Measurements from ENCODE around the gene MAP1LC3B.
A peak's percentile ranks its signal among the peaks of the same experiment; 100 is the strongest.

Gene MAP1LC3B

DNA sequence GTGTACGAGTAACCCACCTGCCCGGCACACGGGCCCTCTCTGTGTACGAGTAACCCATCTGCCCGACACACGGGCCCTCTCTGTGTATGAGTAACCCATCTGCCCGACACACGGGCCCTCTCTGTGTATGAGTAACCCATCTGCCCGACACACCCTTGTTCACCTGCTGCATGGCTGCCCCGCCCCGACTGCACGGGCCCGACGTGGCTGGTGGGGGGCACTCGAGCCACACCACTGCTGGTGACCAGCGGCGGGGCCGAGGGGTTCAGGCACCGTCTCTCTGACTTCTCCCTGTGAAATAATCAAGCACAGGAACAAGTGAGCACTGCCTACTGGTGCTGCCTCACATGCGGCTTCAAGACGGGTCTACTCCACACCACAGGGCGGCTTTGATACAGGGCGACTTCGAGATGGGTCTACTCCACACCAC, 22.1 kb downstream of the MAP1LC3B start:
- TF ChIP-seq, protein P1, sequence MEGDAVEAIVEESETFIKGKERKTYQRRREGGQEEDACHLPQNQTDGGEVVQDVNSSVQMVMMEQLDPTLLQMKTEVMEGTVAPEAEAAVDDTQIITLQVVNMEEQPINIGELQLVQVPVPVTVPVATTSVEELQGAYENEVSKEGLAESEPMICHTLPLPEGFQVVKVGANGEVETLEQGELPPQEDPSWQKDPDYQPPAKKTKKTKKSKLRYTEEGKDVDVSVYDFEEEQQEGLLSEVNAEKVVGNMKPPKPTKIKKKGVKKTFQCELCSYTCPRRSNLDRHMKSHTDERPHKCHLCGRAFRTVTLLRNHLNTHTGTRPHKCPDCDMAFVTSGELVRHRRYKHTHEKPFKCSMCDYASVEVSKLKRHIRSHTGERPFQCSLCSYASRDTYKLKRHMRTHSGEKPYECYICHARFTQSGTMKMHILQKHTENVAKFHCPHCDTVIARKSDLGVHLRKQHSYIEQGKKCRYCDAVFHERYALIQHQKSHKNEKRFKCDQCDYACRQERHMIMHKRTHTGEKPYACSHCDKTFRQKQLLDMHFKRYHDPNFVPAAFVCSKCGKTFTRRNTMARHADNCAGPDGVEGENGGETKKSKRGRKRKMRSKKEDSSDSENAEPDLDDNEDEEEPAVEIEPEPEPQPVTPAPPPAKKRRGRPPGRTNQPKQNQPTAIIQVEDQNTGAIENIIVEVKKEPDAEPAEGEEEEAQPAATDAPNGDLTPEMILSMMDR (conservative IDR thresholded peaks at IDR 0.05), result no peak

DNA sequence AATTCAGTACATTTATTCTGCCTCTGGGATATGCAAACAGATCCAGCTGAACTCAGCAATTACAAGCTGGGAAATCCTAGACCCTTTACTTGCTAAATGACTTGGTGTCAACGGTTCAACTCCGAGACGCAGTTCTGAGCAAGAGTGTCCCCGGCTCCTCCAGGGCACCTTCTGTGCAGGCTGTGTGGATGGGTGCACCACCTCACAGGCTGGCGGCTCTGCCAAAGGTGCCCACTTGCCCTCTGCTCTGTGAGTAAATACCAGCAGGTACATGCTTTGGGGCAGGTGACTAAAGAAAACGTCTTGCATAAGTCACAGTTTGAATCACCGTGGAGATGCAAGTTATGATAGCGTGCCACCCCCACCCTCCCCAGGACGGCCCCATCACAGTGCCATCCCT, 23.3 kb downstream of the MAP1LC3B start:
- TF ChIP-seq, protein P1 (conservative IDR thresholded peaks at IDR 0.05), result no peak

More for the DNA sequence above, 22.1 kb downstream of the MAP1LC3B start:
- no peak overlapping the region for H3K27ac ChIP-seq

DNA sequence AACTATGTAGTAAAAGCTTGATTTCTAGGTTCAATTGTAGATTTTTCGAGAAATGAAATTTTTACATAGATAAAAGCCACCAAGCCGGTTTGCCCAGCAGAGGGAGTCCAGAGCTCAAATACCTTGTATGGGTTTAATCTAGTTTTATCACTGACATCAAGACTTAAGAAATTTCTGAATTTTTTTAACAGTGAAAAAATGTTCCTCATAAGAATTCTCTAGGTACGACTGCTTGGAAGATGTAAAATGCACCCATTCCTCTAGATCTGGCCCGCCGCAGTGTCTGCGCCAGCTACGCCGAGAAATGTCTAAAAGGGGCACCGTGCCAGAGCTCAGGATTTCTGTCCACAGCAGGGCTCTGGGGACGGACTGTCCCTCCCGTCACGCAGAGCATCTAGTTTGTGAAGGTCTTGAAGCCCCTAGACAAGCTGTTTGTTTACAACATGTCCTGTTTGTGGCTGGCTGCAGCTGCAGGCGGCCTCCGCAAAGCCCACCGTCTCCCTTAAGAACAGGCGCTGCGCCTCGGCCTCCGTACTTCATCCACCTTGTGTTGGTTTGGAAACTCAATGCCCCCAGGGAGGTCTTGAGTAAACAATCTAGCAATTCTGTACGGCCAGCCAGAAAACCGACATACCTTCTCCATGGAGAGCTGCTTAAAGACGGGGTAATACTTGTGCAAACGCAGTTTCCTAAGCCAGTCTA, 24.8 kb downstream of the MAP1LC3B start:
- no peak overlapping the region for H3K27ac ChIP-seq
- TF ChIP-seq, protein P1 (conservative IDR thresholded peaks at IDR 0.05), result peak; percentile 60

More for the DNA sequence above, 23.3 kb downstream of the MAP1LC3B start:
- H3K27ac ChIP-seq, result no peak overlapping the region

DNA sequence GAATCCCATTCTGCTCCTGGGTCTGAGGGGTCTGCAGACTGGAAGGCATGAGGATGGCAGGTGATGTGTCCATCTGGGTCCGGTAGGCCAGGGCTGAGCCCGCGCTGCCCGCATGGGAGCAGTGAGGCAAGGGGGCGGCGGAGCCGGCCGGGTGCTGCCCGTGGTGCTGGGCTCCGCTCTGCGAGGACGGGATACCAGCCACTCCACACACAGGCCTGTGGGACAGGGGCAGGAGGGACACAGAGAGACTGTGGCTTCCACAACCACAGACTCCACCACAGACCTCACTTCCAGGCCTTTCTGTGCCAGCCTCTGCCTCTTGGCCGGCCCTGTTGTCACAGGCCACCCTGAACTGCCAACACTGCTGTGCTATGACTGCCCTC, 25.4 kb downstream of the MAP1LC3B start:
- TF ChIP-seq, protein P1 (conservative IDR thresholded peaks at IDR 0.05), result no peak
- H3K27ac ChIP-seq, result no peak overlapping the region

DNA sequence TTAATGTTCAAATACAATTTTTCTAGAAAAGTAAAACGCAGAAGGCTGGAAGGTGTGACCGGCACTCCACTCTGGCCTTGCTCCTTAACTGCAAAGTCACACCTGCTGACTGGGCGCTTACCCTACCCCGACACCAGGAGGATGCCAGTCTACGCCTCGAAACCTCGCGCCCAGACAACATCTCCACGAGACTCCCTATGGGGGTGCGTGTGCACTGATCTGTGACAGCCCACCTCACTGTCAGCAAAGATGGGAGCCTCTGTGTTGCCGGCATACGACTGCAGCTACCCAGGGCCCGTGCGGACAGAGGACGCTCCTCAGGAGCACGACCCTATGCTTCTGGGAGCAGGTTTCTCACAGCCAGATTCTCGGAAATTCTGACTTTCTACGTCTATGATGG, 26.1 kb downstream of the MAP1LC3B start:
- TF ChIP-seq, protein P1 (conservative IDR thresholded peaks at IDR 0.05), result no peak
- no peak overlapping the region for H3K27ac ChIP-seq

DNA sequence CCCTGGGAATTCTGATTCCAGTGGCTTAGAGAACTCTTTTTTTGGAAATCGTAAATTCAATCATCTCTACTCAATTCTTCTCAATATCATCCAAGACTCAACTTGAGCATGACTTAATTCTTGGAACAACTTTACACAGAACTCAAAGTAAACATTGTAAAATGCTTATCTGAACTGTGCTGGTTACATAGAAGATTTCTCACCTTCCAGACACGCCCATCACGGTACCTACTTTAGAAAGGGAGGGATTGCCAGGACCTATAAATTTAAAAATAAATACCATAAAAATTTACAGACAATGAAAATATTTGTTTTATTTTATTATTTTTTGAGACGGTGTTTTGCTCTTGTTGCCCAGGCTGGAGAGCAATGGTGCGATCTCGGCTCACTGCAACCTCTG, 26.5 kb downstream of the MAP1LC3B start:
- TF ChIP-seq, protein P1 (conservative IDR thresholded peaks at IDR 0.05), result no peak
- no peak overlapping the region for H3K27ac ChIP-seq

DNA sequence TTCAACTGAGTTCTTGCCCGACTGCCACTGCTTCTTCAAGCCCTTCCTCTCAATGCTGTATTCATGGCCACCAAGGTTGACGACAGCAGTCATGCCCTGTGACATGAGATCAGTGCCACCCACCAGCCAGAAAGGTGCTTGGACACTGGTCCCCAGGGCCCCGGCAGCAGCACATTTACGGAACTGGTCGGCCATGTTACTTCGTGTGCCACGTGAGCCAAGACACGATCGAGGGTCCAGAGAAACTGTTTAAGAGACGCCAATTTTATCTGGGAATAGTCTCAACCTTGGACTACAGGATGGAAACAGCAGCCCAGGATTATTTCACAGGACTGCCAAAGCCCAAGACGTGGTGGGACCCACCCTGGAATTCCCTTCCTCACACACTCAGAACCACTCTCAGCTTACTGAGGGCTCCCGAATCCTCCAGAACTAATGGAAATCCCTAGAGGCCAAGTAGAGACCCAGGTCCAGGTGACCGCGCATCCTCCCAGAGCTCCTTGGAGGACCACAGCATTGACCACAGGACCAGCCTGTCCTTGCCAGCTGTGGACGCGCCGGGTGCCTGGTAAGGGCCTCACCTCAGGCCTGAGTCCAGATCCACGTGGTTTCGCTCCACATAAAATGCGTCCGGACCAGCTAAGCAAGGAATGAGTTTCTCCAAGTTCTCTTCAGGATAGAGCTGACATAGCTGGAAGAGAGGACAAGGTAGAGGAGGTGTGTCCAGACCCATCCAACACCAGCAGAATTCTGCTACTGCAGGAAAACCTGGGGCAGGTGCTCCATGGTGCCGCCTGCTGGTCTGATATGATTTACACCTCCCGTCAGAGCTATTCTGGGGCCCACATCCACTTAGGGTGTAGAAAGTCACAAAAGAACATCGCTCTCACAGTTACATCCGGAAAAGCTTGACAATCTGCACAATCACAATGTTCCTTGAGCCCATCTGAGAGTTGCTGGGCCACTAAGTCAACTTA, 28.2 kb downstream of the MAP1LC3B start:
- no peak overlapping the region for H3K27ac ChIP-seq
- TF ChIP-seq, protein P1 (conservative IDR thresholded peaks at IDR 0.05), result no peak

Measured in VCaP (cell line).